ENCODE results near the gene WARS2. TPM values are rescaled to one million over a fixed set of nuclear protein-coding genes. Genes with fewer than 3 reads are reported as not detected.

Gene WARS2
- total and polyA plus RNA-seq, 2 donors from 2014 or later = 13.9 to 14.8 TPM

DNA sequence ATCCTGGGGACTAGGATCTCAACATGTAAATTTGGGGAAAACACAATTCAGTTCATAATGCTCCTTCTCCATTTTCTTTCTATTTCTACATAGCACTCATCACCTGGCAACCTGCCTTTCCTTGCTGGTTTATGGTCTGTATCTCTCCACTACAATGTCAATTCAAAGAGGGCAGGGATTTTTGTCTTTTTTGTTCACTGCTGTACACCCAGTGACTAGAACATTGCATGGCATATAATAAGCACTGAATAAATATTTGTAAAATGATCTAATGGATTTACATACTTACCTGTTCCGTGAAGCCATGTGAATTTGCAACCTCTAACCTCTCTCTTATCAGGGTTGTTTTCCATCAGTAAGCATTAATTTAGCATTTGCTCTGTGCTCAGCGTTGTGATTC, 124.9 kb downstream of the WARS2 start:
- Histone ChIP-seq H3K9ac (ENCODE audit: low read length in 3 of 3) (no peak overlapping the region), H3K9me3 (ENCODE audit: control insufficient read depth in 2 of 3, insufficient read depth in 1 of 3, low read length in 3 of 3) (no peaks in the 10 kb centered on the region), H3K36me3 (ENCODE audit: control insufficient read depth in 2 of 3, insufficient read depth in 3 of 3, low read length in 3 of 3) (no peaks in the 10 kb centered on the region), H3K27ac (ENCODE audit: low read depth in 2 of 2, low read length in 2 of 2) (no peak overlapping the region), H3K27me3 (ENCODE audit: control insufficient read depth, insufficient read depth, low read length) (no peaks in the 10 kb centered on the region), H3K4me3 (ENCODE audit: low read length in 3 of 3) (no peak overlapping the region), H3K4me1 (ENCODE audit: control insufficient read depth in 2 of 3, insufficient read depth in 2 of 3, low read depth in 1 of 3, low read length in 3 of 3) (no peaks in the 10 kb centered on the region)
- DNase-seq (no peak), FAIRE-seq (no peak)
- TF ChIP-seq, protein P1, sequence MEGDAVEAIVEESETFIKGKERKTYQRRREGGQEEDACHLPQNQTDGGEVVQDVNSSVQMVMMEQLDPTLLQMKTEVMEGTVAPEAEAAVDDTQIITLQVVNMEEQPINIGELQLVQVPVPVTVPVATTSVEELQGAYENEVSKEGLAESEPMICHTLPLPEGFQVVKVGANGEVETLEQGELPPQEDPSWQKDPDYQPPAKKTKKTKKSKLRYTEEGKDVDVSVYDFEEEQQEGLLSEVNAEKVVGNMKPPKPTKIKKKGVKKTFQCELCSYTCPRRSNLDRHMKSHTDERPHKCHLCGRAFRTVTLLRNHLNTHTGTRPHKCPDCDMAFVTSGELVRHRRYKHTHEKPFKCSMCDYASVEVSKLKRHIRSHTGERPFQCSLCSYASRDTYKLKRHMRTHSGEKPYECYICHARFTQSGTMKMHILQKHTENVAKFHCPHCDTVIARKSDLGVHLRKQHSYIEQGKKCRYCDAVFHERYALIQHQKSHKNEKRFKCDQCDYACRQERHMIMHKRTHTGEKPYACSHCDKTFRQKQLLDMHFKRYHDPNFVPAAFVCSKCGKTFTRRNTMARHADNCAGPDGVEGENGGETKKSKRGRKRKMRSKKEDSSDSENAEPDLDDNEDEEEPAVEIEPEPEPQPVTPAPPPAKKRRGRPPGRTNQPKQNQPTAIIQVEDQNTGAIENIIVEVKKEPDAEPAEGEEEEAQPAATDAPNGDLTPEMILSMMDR (IDR thresholded peaks at IDR 0.05; ENCODE audit: borderline replicate concordance, extremely low read depth, insufficient read depth) = no peak
- intact Hi-C loops (cut with DNase I) = no loop called here

GRCh38 chr1:119012383-119012782, 128.1 kb downstream of the WARS2 start:
- TF ChIP-seq, protein P1 (IDR thresholded peaks at IDR 0.05; ENCODE audit: borderline replicate concordance, extremely low read depth, insufficient read depth) = no peak
- Histone ChIP-seq H3K9ac (ENCODE audit: low read length in 3 of 3) (no peak overlapping the region), H3K27me3 (ENCODE audit: control insufficient read depth, insufficient read depth, low read length) (peaks cover 24% of the 10 kb centered on the region), H3K9me3 (ENCODE audit: control insufficient read depth in 2 of 3, insufficient read depth in 1 of 3, low read length in 3 of 3) (no peaks in the 10 kb centered on the region), H3K4me3 (ENCODE audit: low read length in 3 of 3) (no peak overlapping the region), H3K36me3 (ENCODE audit: control insufficient read depth in 2 of 3, insufficient read depth in 3 of 3, low read length in 3 of 3) (no peaks in the 10 kb centered on the region), H3K4me1 (ENCODE audit: control insufficient read depth in 2 of 3, insufficient read depth in 2 of 3, low read depth in 1 of 3, low read length in 3 of 3) (peaks cover 0 to 11% (median 0%) of the 10 kb centered on the region in 3 donors), H3K27ac (ENCODE audit: low read depth in 2 of 2, low read length in 2 of 2) (no peak overlapping the region)
- FAIRE-seq (no peak), DNase-seq (no peak)
- intact Hi-C loops (cut with DNase I) = no loop called here

- H3K4me3 ChIP-seq (ENCODE audit: low read length in 3 of 3) = no peak overlapping the region
- no peaks in the 10 kb centered on the region for H3K36me3 ChIP-seq (ENCODE audit: control insufficient read depth in 2 of 3, insufficient read depth in 3 of 3, low read length in 3 of 3)
- TF ChIP-seq, protein P1 (IDR thresholded peaks at IDR 0.05; ENCODE audit: borderline replicate concordance, extremely low read depth, insufficient read depth) = no peak
- H3K27me3 ChIP-seq (ENCODE audit: control insufficient read depth, insufficient read depth, low read length) = peaks cover 28% of the 10 kb centered on the region
- no peaks in the 10 kb centered on the region for H3K9me3 ChIP-seq (ENCODE audit: control insufficient read depth in 2 of 3, insufficient read depth in 1 of 3, low read length in 3 of 3)
- no peak overlapping the region for H3K27ac ChIP-seq (ENCODE audit: low read depth in 2 of 2, low read length in 2 of 2)
- no peak for FAIRE-seq
- intact Hi-C loops (cut with DNase I) = no loop called here
- no peak overlapping the region for H3K9ac ChIP-seq (ENCODE audit: low read length in 3 of 3)
- peaks cover 0 to 11% (median 0%) of the 10 kb centered on the region in 3 donors for H3K4me1 ChIP-seq (ENCODE audit: control insufficient read depth in 2 of 3, insufficient read depth in 2 of 3, low read depth in 1 of 3, low read length in 3 of 3)
- no peak for DNase-seq
Measured at GRCh38 chr1:119011706-119012105, 128.7 kb downstream of the WARS2 start.

- Histone ChIP-seq H3K4me3 (ENCODE audit: low read length in 3 of 3) (no peak overlapping the region), H3K36me3 (ENCODE audit: control insufficient read depth in 2 of 3, insufficient read depth in 3 of 3, low read length in 3 of 3) (no peaks in the 10 kb centered on the region), H3K27ac (ENCODE audit: low read depth in 2 of 2, low read length in 2 of 2) (no peak overlapping the region), H3K9ac (ENCODE audit: low read length in 3 of 3) (no peak overlapping the region), H3K9me3 (ENCODE audit: control insufficient read depth in 2 of 3, insufficient read depth in 1 of 3, low read length in 3 of 3) (no peaks in the 10 kb centered on the region), H3K4me1 (ENCODE audit: control insufficient read depth in 2 of 3, insufficient read depth in 2 of 3, low read depth in 1 of 3, low read length in 3 of 3) (peaks cover 0 to 11% (median 0%) of the 10 kb centered on the region in 3 donors), H3K27me3 (ENCODE audit: control insufficient read depth, insufficient read depth, low read length) (peaks cover 34% of the 10 kb centered on the region)
- intact Hi-C loops (cut with DNase I) = no loop called here
- FAIRE-seq (no peak), DNase-seq (no peak)
- TF ChIP-seq, protein P1 (IDR thresholded peaks at IDR 0.05; ENCODE audit: borderline replicate concordance, extremely low read depth, insufficient read depth) = no peak
Measured at GRCh38 chr1:119011116-119011515, 129.3 kb downstream of the WARS2 start.
